ENCODE measurements around the gene JOSD1.

DNA sequence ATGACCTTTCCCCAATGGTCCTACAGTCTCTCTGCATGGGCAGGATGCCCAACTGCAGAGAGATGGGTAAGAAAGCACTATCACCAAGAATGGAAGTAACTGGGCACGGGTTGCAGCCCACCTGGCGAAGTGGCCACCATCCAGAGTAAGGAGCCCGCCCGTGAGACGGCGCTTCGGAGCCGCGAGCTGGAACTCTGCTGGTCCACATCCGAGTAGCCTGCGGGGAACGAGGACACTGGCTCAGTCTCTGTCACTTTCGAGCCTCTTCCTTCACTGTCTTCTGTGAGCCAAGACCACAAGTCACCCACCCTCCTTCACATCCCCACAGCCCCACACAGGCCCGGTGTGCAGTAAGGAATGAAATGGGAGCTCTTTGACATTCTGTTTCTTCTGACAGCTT, 49.4 kb upstream of the JOSD1 start:
- TF ChIP-seq, protein P1, sequence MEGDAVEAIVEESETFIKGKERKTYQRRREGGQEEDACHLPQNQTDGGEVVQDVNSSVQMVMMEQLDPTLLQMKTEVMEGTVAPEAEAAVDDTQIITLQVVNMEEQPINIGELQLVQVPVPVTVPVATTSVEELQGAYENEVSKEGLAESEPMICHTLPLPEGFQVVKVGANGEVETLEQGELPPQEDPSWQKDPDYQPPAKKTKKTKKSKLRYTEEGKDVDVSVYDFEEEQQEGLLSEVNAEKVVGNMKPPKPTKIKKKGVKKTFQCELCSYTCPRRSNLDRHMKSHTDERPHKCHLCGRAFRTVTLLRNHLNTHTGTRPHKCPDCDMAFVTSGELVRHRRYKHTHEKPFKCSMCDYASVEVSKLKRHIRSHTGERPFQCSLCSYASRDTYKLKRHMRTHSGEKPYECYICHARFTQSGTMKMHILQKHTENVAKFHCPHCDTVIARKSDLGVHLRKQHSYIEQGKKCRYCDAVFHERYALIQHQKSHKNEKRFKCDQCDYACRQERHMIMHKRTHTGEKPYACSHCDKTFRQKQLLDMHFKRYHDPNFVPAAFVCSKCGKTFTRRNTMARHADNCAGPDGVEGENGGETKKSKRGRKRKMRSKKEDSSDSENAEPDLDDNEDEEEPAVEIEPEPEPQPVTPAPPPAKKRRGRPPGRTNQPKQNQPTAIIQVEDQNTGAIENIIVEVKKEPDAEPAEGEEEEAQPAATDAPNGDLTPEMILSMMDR (IDR thresholded peaks at IDR 0.05) = no peak
- TF ChIP-seq POLR2A (IDR thresholded peaks at IDR 0.05) = no peak
- no peak for TF ChIP-seq EP300 (IDR thresholded peaks at IDR 0.05)

Measured in gastroesophageal sphincter (tissue), 3 donors.